Fibroblast of upper back skin (primary cell): ENCODE measurements around the gene CYREN.
A peak's percentile ranks its signal among the peaks of the same experiment; 100 is the strongest.
"Not testable (repeated sequence)": the region's sequence is repeated elsewhere in the genome, so short reads cannot be mapped to it uniquely, and the experiment has no call there.

Experiments used
- DNase-seq: peaks from one replicate; pipeline ENCODE4 v3.0.0-alpha.2; 2013

Gene CYREN

DNA sequence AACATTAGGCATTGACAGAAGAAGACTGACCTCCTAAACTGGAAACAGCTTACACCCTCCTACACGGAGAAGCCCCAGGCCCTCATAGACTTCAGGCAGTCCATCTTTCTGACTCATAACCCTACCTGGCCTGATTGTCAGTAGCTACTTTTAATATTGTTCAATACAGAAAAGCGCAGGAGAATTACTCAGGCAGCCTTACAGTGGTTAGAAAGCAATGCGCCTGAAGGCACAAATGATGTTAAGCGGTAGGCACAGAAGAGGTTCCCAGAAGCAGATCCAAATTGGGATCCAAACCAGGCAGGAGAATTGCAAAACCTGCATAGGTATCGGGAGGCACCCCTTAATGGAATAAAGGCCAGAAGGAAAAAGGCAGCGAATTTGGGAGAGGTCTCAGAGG, 5.4 kb upstream of the CYREN start:
- no peak for DNase-seq

DNA sequence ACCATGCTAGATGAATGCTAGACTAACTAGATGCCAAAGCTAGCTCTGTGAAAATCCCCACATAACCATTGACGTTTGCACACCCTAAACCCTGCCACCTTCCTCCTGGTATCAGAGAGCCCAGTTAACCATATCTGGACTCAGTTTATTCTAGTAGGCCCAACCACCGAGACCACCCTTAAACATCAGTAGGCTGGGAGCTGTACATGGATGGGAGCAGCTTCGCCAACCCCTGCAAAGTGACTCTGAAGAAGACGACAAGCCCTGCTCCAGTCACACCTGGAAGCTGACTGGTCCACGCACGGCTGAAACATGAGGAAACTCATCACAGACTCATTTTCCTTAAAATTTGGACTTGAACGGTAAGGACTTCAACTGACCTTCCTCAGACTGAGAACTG, 4.4 kb upstream of the CYREN start:
- no peak for DNase-seq

GRCh38 chr7:135173916-135174315, 3.4 kb upstream of the CYREN start:
- not testable (repeated sequence) for DNase-seq

DNA sequence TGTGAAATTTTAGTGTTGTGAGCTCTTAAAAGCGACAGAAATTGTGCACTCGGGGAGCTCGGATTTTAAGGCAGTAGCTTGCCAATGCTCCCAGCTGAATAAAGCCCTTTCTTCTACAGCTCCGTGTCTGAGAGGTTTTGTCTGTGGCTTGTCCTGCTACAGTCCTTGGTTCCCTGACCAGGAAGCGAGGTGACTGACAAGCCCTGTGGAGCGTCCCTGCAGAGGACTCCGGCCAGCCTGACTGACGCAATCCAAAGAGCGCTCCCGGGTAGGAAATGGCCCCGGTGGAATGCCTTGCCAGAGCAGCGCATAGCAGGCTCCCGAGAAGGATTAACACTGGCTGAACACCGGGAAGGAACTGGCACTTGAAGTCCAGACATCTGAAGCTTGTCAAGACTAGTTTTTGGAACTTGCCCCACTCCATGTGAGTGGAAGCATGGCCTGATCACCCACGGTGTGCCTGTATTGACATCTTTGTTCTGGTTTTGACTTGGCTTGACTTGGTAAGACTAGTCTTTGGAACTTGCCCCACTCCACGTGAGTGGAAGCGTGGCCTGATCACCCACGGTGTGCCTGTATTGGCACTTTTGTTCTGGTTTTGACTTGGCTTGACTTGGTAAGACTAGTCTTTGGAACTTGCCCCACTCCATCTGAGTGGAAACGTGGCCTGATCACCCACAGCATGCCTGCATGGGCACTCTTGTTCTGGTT, 1.2 kb upstream of the CYREN start:
- not testable (repeated sequence) for DNase-seq

- not testable (repeated sequence) for DNase-seq
These were observed 533 bp upstream of the CYREN start for GRCh38 chr7:135170998-135171481.

DNA sequence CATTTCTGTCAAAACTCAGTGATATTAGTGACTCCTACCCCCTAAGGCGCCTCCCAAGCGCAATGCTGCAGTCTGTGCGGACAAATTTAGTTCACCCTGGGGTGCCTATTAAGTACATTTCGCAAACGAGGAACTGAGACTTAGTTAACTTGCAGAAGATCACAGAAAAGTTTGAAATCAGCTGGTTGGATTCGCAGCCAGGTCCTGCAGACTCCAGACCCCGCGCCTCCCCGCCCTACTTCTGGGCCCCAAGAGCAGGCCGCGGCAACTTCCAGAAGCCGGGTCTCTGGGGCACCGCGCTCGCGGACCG, 588 bp downstream of the CYREN start:
- no peak for DNase-seq

- DNase-seq = peak; percentile 39
These were observed 1.2 kb downstream of the CYREN start for GRCh38 chr7:135169141-135169963.

DNA sequence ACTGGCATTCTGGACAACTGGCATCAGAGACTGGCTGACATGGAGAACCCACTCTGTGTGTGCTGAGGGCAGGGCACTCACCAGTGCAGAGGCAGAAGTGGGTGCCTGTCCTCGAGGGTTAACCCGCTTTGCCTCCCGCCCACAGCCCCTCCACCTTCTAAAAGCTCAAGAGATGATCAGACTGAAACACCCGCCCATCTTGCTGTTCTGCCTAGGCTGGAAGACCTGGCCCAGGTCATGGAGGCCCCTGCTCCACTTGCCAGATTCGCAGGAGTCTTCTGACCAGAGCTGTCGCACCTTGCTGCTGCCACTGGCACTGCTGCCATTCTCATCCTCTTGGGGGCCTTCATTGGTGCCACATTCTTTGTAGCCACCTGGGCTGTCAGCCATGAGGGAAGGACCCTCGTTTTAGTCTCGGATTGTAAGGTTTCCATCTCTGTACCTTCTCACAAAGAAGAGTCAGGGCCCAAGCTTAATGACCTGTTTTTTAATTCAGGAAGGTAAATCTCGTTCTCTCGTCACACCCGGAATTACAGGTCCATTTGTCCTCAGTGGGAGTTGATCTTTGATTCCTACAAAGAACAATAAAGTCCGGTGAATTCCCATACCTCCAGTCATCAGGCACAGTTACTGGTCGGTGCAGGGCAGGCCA, 1.9 kb downstream of the CYREN start:
- DNase-seq = no peak

DNA sequence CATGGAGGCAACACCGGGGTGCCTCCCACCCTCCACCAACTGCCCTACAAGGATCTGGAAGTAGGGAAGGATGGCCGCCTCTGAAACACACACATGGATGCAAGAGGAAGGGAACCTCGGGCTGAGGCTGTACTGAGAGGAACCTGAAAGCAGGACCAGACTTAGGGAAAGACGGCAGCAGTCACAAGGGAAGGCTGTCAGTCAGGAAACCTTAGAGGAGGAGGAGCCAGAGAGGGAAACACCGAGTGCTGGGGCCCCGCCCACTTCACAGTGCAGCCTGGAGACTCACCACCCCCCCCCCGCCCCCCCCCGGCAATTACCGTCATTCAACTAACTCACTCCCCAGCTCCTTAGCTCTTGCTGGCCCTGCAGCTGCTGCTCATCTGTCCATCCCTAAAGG, 2.5 kb downstream of the CYREN start:
- DNase-seq = no peak

GRCh38 chr7:135167365-135167917, 3.1 kb downstream of the CYREN start:
- DNase-seq = no peak

DNA sequence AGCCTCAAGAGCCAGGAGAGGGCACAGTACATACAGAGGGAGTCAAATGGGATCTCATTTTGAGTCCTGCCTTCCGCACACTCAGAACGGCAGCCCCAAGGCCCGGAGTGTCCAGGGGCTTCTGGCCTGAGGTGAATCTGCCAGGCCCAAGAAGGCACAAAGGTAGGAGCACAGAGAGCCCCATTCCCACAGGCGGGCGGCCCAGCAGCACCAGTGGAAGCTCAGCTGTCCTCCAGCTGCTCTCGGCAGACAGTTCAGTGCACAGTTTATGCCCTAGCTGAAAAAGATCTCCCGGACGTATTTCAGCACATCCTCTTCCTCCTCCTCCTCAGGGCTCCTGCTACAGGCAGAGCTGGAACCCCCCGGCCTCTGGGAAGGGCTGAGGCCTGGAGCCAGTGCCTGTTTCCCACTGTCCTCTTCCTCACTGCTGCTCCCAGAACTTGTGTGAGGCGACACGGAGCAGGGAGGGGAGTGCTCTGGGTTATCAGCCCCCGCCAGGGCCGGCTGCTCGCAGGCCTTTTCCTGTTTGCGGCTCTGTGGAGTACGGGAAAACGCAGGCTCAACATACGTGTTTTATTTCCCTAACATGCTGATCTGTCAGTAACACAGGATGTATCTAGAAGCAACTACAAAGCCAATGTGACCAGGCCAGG, 4.0 kb downstream of the CYREN start:
- no peak for DNase-seq

GRCh38 chr7:135165862-135166261, 4.6 kb downstream of the CYREN start:
- no peak for DNase-seq

GRCh38 chr7:135164357-135165061, 6.0 kb downstream of the CYREN start:
- no peak for DNase-seq

GRCh38 chr7:135162382-135163001, 8.0 kb downstream of the CYREN start:
- no peak for DNase-seq

GRCh38 chr7:135161669-135162068, 8.8 kb downstream of the CYREN start:
- DNase-seq = no peak

DNA sequence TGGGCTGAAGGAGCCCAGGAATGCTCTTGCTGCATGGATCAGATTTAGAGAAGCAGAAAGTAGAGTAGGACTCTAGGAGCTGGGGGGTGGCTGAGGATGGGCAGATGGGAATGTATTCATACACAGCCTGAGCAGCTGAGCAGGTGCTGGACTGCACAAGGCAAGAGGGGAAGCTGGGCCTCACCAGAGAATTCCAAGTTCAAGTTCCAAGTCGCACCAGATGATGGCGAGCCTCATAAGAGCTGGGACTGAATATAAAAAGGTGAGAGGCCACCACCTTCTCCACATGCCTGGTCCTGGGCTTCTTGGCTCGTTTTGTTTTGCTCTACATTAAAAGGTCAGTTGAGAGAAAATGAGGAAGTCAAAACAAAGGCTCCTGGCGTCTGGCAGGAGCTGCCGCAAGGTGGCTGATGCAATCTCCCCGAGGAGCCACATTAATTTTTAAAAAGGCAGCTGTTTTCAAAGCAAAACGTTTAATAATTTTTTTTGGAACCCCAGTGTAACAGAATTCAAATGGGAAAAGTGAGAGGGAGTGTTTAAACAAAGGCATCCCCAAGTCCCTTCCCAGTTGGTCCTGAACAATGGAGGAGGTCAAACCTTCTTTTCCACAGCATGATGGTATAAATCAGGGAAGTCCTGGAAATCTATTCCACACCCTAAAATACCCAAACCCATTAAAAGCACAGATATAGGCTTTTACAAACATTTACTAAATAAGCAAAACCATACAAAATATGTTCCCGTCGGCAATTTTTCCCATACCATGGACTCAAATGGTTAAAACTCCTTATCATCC, 9.5 kb downstream of the CYREN start:
- peak; percentile 16 for DNase-seq

DNA sequence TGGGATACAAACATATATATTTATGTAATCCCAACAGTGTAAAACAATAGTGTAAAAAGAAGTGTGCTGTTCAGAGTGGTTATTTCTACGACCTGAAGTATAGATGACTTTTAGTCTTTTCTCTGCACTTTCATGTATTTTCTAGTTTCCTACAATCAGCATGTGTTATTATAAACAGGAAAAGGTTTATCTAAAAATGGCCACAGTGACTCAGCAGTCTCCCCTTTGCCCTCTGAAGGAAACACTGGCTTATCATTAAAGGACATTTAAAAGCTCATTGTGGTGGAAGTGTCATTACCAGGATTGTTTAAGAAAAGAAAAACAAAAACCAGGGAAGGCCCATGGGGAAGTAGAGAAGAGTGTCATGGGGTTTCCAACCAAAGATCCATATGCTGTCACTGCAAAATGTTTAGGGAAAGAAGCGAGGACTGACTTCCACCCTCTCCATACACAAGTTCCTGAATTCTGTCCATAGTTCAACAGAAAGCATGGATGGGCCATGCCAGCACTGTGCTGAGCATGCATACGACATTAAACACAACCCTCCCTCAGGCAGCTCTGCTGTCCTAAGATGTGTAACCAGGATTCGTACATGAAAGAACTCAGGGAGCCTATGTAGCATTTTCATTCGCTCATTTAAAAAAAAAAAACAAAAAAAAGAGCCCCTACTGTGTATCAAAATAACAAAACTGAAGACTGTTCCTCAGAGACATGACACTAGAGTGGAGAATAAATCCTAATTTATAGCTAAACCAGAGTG, 10.2 kb downstream of the CYREN start:
- DNase-seq = no peak

- peak; percentile 7 for DNase-seq
These were observed 11.0 kb downstream of the CYREN start for GRCh38 chr7:135159359-135160085.

GRCh38 chr7:135158874-135159273, 11.6 kb downstream of the CYREN start:
- no peak for DNase-seq
